Panc1 (cell line): Measurements from ENCODE around the gene MYPN.

ENCODE experiments used
- POLR2AphosphoS5 ChIP-seq: IDR thresholded peaks from 2 replicates; pipeline ENCODE4 v1.6.1; 2012; ENCODE audit warnings: mild to moderate bottlenecking, low read depth, low read length, moderate library complexity
- SIN3A ChIP-seq: IDR thresholded peaks from 2 replicates; pipeline ENCODE4 v1.6.1; 2012; ENCODE audit warnings: low read depth, mild to moderate bottlenecking, low read length, moderate library complexity, borderline replicate concordance; ENCODE audit not compliant: insufficient read depth
- TCF7L2 ChIP-seq: IDR thresholded peaks from 2 replicates; pipeline ENCODE4 v1.6.1; 2011; ENCODE audit warnings: mild to moderate bottlenecking, low read depth, low read length, inconsistent platforms
- TF ChIP-seq, protein P1 (sequence below): fragments of 450-650 bp; IDR thresholded peaks from 2 replicates; pipeline ENCODE4 v1.5.1; 2017; ENCODE audit warnings: mild to moderate bottlenecking
- TF ChIP-seq, protein P2 (sequence below), 2 experiments: IDR thresholded peaks; 2 replicates each; pipeline ENCODE4 v1.6.1; 2011 to 2012; ENCODE audit warnings: low read depth in 2 of 2, control low read depth in 1 of 2, low read length in 1 of 2, mild to moderate bottlenecking in 1 of 2, moderate library complexity in 1 of 2; ENCODE audit not compliant: insufficient read depth in 1 of 2

DNA sequence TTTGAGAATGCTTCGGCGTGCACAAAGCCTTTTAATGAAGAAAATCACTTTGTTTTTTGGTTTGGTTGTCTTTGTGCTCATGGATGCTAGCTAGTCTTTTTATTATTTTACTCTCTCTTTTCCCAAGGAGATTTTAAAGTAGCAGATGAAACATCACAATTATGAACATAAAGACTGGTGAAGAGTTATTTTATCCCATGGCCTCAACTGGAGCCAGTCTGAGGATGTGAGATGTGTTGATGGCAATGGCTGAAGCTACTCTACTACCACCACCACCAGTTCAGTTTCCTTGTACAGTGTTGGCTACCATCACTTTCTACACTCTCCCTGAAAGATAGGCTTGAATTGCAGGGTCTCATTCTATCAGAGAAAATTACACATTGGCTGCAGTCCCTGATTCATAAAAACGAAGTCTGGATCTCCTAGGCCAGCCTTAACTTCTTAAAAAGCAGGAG is 33.7 kb upstream of the MYPN start:
- TF ChIP-seq, protein P1, sequence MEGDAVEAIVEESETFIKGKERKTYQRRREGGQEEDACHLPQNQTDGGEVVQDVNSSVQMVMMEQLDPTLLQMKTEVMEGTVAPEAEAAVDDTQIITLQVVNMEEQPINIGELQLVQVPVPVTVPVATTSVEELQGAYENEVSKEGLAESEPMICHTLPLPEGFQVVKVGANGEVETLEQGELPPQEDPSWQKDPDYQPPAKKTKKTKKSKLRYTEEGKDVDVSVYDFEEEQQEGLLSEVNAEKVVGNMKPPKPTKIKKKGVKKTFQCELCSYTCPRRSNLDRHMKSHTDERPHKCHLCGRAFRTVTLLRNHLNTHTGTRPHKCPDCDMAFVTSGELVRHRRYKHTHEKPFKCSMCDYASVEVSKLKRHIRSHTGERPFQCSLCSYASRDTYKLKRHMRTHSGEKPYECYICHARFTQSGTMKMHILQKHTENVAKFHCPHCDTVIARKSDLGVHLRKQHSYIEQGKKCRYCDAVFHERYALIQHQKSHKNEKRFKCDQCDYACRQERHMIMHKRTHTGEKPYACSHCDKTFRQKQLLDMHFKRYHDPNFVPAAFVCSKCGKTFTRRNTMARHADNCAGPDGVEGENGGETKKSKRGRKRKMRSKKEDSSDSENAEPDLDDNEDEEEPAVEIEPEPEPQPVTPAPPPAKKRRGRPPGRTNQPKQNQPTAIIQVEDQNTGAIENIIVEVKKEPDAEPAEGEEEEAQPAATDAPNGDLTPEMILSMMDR = no peak
- TF ChIP-seq, protein P2, sequence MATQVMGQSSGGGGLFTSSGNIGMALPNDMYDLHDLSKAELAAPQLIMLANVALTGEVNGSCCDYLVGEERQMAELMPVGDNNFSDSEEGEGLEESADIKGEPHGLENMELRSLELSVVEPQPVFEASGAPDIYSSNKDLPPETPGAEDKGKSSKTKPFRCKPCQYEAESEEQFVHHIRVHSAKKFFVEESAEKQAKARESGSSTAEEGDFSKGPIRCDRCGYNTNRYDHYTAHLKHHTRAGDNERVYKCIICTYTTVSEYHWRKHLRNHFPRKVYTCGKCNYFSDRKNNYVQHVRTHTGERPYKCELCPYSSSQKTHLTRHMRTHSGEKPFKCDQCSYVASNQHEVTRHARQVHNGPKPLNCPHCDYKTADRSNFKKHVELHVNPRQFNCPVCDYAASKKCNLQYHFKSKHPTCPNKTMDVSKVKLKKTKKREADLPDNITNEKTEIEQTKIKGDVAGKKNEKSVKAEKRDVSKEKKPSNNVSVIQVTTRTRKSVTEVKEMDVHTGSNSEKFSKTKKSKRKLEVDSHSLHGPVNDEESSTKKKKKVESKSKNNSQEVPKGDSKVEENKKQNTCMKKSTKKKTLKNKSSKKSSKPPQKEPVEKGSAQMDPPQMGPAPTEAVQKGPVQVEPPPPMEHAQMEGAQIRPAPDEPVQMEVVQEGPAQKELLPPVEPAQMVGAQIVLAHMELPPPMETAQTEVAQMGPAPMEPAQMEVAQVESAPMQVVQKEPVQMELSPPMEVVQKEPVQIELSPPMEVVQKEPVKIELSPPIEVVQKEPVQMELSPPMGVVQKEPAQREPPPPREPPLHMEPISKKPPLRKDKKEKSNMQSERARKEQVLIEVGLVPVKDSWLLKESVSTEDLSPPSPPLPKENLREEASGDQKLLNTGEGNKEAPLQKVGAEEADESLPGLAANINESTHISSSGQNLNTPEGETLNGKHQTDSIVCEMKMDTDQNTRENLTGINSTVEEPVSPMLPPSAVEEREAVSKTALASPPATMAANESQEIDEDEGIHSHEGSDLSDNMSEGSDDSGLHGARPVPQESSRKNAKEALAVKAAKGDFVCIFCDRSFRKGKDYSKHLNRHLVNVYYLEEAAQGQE (IDR thresholded peaks at IDR 0.05; ENCODE audit: insufficient read depth in 1 of 2, low read depth in 2 of 2, low read length in 1 of 2) = no peak
- TF ChIP-seq POLR2AphosphoS5 (no peak), SIN3A (no peak), TCF7L2 (no peak)
